HG02678 (cell line): ENCODE measurements around the gene FOXC2.

Source experiments
- ATAC-seq: cut with Tn5 transposase; IDR thresholded peaks from one replicate; pipeline ENCODE4 v1.9.1; 2021; ENCODE audit warnings: mild to moderate bottlenecking, moderate library complexity; ENCODE audit not compliant: unreplicated experiment

FOXC2 gene

GRCh38 chr16:86572606-86573005, 6.0 kb downstream of the FOXC2 start:
- ATAC-seq: no peak

- no peak for ATAC-seq
These were observed 6.6 kb downstream of the FOXC2 start for GRCh38 chr16:86573215-86573614.

DNA sequence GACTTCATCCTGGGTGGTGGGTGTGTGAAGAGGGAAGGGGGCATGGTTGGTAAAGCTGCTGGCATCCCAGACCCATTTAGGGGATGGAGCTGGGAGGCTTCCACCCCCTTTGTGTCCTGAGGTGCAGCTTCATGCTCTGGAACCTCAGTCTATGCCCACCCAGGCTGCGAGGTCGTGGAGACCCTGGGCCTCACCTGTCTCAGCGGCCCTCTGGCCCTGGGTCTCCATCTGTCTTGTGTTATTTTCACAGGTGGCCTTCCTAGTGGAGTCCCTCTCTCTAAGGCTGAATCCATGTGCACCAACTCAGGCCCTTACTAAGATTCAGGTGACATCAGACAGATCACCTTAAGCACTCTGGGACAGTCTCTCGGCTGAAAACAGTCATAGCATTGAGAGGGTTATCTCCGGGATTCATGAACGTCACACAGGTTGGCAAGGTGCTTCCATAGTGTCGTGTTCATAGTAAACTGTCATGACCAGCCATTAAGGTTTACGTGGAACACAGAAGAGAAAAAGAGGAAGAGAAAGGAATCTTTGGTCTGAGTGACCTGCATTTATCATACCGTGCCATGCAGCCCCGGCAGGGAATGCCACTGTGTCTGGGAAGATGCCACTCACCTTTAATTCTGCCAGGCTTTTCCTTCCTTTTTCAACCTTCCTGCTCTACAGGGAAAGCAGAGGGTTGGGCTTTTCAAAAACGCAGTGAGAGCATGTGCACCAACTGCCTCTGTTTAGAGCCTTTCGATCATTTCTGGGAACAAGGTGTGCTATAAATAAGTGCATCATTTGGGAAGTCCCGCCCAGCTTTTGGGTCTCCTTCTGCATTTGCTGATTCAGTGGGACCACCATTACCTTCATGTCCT, 7.2 kb downstream of the FOXC2 start:
- no peak for ATAC-seq

DNA sequence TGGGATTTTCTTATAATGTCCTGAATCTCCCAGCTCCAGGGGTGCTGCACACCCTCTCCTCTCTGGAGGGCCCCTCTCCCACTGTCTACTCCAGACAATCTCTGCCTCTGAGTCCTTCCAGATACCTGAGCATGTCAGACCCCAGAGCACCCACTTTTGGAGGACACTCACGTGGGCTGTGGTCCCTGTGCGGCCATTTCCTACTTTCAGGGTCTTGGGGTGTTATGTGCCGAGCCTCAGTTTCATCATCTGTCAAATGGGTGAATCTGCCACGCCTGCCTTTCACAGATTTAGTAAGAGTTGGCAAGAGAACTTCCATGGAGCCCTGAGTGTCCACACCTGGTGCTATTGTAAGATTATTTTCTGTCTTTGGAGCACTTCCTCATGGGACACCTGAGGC, 8.0 kb downstream of the FOXC2 start:
- no peak for ATAC-seq

DNA sequence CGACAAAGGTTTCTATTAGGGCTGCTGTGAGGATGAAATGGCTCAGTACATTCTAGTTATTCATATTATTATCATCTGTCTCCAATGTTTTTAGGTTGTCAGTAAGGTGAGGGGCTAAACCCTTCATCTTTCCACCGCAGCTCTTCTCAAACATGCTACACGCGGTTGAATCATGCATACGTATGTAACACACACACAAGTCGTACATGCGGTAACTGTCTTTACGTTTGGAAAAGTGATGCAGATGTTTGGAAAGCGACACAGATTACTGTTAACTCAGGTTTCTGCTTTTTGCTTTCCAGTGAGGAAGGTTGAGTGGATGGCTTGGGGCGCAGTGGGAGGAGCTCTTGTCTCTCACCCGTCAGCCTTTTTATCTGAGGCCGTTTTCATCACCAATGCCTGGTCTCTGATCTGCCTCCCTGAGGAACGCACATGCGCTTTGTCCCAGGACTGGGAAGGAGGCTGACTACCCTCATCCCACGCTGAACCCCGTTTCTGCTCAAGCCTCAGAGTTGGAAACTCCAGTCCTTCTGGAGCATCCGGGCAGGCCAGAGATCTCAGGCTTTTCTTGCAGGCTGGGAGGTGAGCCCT, 8.6 kb downstream of the FOXC2 start:
- no peak for ATAC-seq

DNA sequence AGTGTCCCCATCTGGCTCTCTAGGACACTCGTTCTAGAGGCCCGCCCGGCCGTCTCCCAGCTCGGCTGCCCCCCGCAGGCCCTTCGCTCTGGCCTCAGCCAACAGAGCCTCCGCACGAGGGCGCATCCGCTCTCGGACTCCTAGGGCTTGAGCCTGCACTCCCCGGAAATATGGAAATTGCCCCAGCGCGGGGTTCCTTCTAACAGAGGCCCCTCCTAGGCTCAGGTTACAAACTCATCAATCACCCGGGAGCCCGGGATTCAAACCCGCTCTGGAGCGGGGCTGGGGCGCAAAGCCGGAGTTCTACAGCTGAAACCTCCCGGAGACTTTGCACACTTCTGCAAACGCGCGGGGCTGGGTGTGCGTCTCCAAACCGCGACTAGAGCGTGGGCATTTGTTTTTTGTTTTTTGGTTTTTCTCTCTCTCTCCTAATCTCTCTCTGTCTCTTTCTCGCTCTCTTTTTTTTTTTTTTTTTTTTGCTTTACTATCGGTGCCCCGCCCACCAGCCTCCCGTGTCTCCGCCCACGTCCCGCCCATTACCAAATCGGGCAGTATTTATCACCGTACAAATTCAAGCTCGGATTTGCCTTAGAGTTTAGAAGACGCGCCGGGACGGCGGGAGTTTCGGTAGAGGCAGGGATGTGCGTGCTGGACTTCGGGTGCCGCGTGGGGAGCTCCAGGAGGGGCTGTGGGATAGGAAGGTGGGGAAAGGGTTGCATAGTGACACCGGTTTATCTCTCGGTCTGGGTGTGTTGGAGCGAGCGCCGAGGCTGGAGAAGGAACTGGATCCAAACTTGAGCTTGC, 9.3 kb downstream of the FOXC2 start:
- no peak for ATAC-seq

GRCh38 chr16:86576591-86577313, 10.1 kb downstream of the FOXC2 start:
- no peak for ATAC-seq

- no peak for ATAC-seq
These were observed 10.8 kb downstream of the FOXC2 start for GRCh38 chr16:86577314-86577971.

DNA sequence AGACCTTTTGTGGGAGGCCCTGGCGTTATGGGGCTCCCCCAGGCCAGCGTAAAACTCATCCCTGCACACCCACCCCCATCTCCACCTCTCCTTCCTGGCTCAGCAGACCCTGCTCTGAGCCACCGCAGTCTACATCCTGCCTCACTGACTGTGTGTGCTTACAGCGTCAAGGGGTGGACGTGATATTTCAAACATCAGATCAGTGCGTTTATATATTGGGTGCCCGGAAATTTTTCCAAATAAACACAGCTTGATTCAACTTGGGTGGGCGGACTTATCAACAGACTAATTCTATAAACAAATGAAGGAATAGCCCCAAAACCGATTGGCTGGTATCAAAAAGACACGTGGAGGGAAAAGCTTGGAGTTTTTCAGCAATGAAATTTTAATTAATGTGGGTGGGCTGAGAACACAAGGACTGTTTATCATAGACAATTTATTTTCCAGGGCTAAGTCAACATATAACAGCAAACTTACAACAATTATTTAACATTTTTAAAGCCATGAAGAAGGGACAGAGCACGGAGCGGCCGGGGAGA, 11.5 kb downstream of the FOXC2 start, which contains the start of gene FOXL1:
FOXL1 (plus strand) TSS at position 489 of the 539 bp plus-strand sequence. CDS start 175 bp downstream, outside the sequence.
- no peak for ATAC-seq

DNA sequence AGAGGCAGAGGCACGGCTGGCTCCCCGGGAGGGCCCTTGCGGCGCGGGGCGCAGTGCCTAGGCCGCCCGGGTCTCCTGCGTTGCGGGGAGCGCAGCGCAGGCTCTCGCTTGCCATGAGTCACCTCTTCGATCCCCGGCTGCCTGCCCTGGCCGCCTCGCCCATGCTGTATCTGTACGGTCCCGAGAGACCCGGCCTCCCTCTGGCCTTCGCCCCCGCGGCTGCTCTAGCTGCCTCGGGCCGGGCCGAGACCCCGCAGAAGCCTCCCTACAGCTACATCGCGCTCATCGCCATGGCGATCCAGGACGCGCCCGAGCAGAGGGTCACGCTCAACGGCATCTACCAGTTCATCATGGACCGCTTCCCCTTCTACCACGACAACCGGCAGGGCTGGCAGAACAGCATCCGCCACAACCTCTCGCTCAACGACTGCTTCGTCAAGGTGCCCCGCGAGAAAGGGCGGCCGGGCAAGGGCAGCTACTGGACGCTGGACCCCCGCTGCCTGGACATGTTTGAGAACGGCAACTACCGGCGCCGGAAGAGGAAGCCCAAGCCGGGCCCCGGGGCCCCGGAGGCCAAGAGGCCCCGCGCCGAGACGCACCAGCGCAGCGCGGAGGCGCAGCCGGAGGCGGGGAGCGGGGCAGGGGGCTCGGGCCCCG, 12.1 kb downstream of the FOXC2 start:
- ATAC-seq: no peak

DNA sequence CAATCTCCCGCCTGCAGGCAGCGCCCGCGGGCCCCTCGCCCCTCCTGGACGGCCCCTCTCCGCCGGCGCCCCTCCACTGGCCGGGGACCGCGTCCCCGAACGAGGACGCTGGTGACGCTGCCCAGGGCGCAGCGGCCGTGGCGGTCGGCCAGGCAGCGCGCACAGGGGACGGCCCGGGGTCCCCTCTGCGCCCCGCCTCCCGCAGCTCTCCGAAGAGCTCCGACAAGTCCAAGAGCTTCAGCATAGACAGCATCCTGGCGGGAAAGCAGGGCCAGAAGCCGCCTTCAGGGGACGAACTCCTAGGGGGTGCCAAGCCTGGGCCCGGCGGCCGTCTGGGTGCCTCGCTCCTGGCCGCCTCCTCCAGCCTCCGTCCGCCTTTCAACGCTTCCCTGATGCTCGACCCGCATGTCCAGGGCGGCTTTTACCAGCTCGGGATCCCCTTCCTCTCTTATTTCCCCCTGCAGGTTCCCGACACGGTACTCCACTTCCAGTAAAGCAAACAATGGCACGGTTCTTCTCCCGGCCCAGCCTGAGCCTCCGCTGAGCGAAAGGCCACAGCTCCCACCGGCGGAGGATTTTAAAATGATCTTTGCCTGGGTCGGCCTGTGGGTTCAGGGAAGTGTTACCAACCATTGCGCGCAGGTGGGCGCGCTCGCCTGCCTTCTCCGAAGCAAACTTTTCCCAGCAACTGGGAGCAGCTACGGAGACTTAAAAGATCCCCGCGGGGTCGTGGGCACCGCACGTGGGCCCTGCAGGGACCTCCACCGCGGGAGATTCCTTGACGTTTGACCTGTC, 12.8 kb downstream of the FOXC2 start:
- no peak for ATAC-seq

DNA sequence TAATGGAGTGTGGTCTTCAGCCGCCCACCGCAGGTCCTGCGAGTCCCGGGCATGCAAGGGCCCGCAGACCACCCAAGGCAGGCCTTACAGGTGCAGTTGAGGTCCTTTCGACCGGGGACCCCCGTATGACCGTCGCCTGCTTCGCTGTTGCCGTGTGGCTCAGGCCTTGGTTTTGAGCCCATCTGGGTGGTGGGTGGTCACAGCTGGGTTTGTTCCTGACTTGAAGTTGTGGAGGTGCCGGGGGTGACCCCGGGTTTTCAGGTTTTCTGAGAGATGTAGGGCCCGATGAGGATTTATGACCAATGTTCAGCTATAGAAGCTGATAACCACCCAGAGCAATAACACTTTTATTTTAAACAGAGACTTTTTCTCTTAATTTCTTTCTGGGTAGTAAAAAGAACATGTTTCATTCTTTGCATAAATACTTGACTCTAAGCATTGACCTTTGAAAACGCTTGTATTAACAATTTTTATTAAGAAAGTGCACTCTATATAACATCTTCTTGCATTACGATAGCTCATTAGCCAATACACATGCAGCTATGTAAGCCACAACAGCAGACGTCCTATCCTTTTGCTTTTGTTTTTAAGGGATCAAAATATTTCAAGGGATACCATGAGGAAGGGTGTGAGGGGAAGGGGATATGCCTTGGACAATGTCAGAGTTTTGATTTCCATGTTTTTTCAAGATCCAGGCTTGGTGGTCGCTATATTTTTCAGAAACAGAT, 13.6 kb downstream of the FOXC2 start:
- ATAC-seq: no peak

DNA sequence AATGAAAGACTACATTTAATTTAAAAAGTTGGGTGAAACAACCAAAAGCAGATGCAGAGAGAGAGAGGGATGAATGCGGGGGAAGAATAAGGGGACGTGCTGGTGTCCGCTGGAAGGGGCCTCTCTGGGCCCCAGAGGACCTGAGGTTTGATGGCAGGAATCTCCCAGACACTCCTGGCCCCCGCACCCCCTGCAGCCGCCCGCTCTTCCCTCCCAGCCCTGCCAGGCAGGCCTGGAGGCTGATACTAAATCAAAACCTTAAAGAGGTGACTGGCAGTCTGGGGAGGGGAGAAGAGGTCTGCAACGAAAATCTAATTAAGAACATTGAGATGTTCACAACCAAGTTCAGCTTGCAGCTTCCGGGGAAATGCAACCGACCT, 14.2 kb downstream of the FOXC2 start:
- no peak for ATAC-seq

GRCh38 chr16:86581458-86581857, 14.8 kb downstream of the FOXC2 start:
- no peak for ATAC-seq

- no peak for ATAC-seq
These were observed 17.5 kb downstream of the FOXC2 start for GRCh38 chr16:86584071-86584685.

DNA sequence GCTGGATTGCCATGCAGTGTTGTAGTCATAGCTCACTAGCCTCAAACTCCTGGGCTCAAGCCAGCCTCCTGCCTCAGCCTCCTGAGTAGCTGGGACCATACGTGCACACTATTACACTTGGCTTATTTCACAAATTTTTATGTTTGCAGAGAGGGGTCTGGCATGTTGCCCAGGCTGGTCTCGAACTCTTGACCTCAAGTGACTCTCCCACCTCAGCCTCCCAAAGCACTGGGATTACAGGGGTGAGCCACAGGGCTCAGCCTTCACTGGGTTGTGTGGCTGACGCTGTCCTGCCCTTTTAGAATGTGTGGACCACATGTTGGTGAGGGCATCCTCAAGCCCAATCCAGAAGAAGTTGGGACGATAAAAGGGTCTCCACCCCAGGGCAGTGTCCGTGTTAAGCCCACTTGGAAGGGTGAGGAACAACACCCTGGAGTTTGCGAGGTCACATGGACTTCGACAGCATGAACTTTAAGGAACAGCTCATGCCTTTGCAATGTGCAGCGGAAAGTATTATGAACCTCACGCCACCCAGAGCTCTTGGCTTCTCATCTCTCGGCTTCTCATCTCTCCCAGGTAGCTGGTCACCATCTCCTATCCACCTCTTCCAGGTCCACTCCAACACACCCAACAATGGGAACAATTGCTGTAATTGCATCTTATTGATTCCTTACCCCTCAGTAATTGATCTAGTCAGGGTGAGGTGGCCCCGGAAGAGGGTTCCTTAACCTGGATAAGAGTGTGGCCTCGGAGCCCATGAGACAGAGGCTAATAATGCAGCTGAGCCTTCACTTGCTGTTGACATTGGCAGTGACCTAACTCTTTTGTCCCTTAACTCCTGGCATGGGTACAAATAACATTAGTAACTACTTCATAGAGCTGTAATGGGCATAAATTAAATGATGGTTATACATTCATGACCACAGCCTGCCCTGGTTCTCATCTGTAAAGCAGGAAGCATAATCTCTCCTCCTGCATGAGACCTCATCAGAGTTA, 18.4 kb downstream of the FOXC2 start:
- ATAC-seq: no peak
